Head of caudate nucleus (tissue), 42 donors: ENCODE measurements around the gene RAB44.

ENCODE experiments used
- DNase-seq, 42 donors: peaks; one replicate each; pipeline versions ENCODE4 v3.0.0 to v3.0.0-alpha.2; 2020 to 2021; ENCODE audit warnings: mixed read lengths in 7 of 42
- intact Hi-C: fragments of 100-400 bp; cut with DNase I; formaldehyde crosslinking; loops from one replicate; pipeline ENCODE4 v1.15.0; 2022

RAB44 gene

DNA sequence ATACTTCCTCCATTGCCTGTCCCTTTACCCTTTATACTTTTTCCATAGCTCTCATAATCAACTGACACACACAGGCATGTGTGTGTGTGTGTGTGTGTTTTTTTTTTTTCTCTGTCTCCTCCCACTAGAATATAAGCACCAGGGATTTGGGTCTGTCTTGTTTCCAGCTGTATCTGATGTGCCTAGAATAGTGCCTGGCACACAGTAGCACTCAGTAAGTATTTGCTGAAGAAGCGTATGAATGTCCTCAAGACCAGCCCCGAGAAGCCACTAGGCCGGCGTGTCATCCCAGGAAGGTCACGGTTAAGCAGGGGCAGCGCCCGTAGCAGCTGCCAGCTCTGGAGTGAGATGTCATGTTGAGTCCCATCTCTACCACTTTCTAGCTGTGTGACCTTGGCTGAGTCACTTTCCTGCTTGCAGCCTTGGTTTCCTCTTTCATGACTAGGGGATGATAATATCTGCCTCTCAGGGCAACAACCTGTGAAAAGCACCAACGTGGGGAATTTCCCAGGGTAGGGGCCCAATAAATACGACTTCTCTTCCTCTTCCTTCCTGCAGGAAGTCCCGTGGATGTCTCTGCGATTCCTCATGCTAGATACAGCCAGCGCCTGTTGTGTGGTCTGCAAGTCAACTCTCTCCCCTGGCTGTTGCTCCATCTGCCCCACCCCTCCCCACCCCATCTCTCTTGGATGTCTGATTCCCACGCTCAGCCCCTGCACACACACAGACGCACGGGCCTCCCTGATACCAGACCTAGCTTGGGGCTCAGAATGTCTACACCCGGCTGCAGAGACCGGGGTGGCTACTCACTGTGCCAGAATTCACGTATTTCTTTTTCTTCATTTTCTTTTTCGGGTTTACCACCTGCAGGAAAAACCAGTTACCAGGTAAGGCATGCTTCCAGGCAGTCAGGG is 58.1 kb downstream of the RAB44 start:
- intact Hi-C loops, result loop anchor here (5.0 kb wide), 2 partner anchors 78 to 133 kb away; partner anchors contain the start of gene CDKN1A
- no peak for DNase-seq

DNA sequence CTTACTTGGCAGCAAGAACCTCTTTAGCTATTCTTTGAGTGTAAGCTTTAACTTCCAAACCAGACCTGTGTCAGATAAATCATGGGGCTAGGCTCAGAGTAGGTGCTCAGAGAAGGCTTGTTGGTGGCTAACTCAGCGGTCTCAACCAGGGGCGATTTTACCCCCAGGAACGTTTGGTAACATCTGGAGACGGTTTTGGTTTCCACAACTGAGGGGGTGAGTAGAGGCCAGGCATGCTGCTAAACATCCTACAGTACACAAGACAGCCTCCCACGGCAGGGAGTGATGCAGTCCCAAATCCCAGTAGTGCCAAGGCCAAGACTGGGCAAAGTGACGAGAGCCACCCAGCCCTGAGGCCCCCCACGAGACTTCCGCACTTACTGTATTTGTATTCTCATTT is 59.2 kb downstream of the RAB44 start:
- intact Hi-C loops, result loop anchor here (5.0 kb wide), 2 partner anchors 79 to 134 kb away; partner anchors contain the start of gene CDKN1A
- no peak for DNase-seq

- intact Hi-C loops, result loop anchor here (5.0 kb wide), 2 partner anchors 80 to 135 kb away; partner anchors contain the start of gene CDKN1A
- DNase-seq, result no peak
Measured at GRCh38 chr6:36757206-36757605, 59.6 kb downstream of the RAB44 start.

GRCh38 chr6:36757943-36758508 is 60.4 kb downstream of the RAB44 start:
- intact Hi-C loops, result loop anchor here (5.0 kb wide), 2 partner anchors 81 to 136 kb away; partner anchors contain the start of gene CDKN1A

GRCh38 chr6:36758516-36759147 is 61.0 kb downstream of the RAB44 start:
- no peak for DNase-seq
- intact Hi-C loops, result loop anchor here (5.0 kb wide), 2 partner anchors 81 to 136 kb away; partner anchors contain the start of gene CDKN1A

More at GRCh38 chr6:36757943-36758508, 60.4 kb downstream of the RAB44 start:
- no peak for DNase-seq

DNA sequence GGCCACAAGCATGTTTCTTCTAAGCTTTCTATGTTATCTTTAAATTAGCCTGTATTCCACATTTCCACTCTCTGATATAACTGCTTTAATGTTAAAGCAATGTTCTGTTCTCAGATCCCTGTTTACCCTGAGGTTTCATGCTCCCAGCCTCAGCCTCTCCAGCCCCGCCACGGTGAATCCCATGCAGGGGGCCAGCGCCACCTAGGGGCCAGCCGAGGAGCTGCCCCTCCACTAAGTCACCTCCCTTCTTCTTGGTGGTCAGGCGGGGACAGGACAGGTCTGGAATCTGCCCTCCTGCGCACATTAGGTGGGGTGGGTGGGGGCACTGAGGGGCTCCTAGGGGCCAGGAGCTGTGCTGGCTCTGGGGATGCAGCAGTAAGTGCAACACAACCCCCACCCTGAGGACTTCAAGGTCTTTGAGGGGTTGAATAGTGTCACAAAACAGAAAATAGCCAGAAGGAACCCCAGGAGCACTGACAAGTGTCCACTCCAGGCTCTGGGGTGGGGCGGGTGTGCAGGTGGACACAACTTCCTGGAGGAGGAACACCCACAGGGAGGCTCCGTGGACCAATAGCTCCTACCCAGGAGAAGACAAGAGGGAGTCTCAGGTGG is 61.6 kb downstream of the RAB44 start:
- peak; percentile 68 to 93 (median 86) for DNase-seq
- intact Hi-C loops, result loop anchor here (5.0 kb wide), 2 partner anchors 82 to 137 kb away; partner anchors contain the start of gene CDKN1A

- DNase-seq, result peak in 41 of 42 donors; percentile 51 to 86 (median 76)
- intact Hi-C loops, result no loop called here
Measured at GRCh38 chr6:36760685-36761435, 63.2 kb downstream of the RAB44 start.

DNA sequence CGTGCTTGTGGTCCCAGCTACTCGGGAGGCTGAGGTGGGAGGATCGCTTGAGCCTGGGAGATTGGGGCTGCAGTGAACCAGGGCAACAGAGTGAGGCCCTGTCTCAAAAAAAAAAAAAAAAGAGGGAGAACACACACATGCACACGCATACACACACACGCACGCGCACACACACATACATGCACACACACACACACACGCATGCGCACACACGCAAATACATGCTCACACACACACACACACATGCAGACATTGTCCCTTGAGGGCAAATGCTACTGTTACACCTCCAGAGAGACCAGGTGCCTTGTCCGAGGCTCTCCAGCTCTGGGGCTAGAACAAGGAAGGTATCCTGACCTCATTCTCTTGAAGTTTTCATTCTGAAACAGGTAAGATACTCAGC is 64.5 kb downstream of the RAB44 start:
- DNase-seq, result no peak
- intact Hi-C loops, result no loop called here

DNA sequence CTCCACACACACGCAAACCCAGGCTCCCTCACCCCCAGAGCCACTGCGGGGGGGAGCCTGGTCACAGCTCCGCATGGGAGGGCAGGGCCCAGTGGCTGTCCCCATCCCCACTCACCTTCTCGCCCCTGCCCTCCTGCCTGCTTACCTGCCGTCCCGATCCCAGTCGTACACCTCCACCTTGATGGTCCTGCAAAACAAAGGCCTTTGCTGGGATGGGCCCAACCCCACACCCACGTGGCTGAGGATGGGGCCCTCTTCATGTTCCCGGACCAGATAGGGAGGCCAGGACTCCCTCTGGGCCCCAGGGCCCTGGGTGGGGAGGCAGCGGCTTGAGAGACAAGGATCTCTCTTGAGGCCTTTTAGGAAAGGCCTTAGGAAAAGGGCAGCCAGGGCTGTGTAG is 67.6 kb downstream of the RAB44 start:
- no peak for DNase-seq
- intact Hi-C loops, result loop anchor here (5.0 kb wide), 1 partner anchor 87 kb away; no protein-coding TSS in a partner anchor

GRCh38 chr6:36765594-36766398 is 68.2 kb downstream of the RAB44 start:
- DNase-seq, result peak; percentile 68 to 93 (median 86)
- intact Hi-C loops, result loop anchor here (5.0 kb wide), 1 partner anchor 87 kb away; no protein-coding TSS in a partner anchor

DNA sequence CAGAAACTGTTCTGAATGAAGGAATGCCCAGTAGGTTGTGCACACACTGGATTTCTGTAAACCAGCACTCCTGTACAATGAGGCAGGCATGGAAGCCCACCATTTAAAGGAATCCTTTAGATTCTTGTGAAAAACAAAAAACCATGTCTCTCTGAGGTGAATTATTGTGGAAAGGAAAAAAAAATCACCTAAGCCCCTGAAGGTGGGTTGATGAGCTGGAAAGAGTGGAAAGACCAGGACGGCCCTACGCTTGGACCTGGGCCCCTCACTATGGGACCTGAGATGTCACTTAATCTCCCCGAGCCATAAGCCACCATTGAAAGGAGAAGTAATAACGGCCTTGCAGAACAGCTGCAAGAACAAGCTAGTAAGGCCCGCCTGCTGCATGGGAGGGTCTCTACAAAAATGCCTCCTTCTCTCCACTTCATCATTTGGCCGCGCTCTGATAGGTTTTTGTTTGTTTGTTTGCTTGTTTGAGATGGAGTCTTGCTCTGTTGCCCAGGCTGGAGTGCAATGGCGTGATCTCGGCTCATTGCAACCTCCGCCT is 68.8 kb downstream of the RAB44 start:
- no peak for DNase-seq
- intact Hi-C loops, result loop anchor here (5.0 kb wide), 1 partner anchor 86 kb away; no protein-coding TSS in a partner anchor

GRCh38 chr6:36769183-36769675 is 71.6 kb downstream of the RAB44 start:
- DNase-seq, result peak in 4 of 42 donors; percentile 38 to 72 (median 58)
- intact Hi-C loops, result loop anchor here (5.0 kb wide), 1 partner anchor 83 kb away; no protein-coding TSS in a partner anchor

GRCh38 chr6:36769676-36770499 is 72.3 kb downstream of the RAB44 start:
- intact Hi-C loops, result loop anchor here (5.0 kb wide), 1 partner anchor 82 kb away; no protein-coding TSS in a partner anchor
- no peak for DNase-seq

GRCh38 chr6:36771145-36771544 is 73.5 kb downstream of the RAB44 start:
- intact Hi-C loops, result no loop called here
- DNase-seq, result no peak

DNA sequence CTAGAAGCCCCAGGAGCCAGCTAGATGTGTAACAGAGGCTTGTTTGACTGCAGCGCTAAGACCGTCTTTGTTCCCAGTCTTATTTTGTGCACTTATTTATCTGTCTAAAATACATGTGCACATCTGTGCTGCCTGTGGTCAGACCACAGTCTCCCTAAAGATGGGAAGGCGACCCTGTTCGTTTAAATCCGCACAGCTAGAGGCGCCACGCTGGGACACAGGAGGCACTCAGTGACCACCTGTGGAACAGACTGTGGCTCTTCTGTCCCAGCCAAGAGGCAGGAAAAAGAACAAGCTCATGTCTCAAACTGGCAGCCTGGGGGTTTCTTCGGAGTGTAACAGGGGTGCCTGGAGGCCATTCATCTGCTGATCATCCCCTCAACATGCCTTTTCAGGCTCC is 74.8 kb downstream of the RAB44 start:
- DNase-seq, result no peak
- intact Hi-C loops, result no loop called here

- DNase-seq, result no peak
- intact Hi-C loops, result no loop called here
Measured at GRCh38 chr6:36774331-36774730, 76.7 kb downstream of the RAB44 start.
